Astrocyte (in vitro differentiated cells and primary cell): ENCODE results near the gene APH1B. TPM values are rescaled to one million over a fixed set of nuclear protein-coding genes. Genes with fewer than 3 reads are reported as not detected.

Experiments used
- DNase-seq: peaks from one replicate; pipeline ENCODE4 v3.0.0-alpha.2; 2010; ENCODE audit warnings: low read depth
- FAIRE-seq: peaks from 2 replicates; lab custom pipeline; 2011; peaks lifted over from hg19 to GRCh38; lab: Jason Lieb, UNC
- H2AFZ ChIP-seq: 2 replicates; pipeline ENCODE4 v1.6.0; 2012; ENCODE audit warnings: low read depth, low read length, inconsistent platforms
- H3K27ac ChIP-seq: 2 replicates; pipeline ENCODE4 v1.5.1; 2011; ENCODE audit warnings: low read depth, low read length, inconsistent platforms
- H3K27me3 ChIP-seq: 2 replicates; pipeline ENCODE4 v1.6.0; 2011; ENCODE audit warnings: low read length, inconsistent platforms; ENCODE audit not compliant: insufficient read depth
- H3K36me3 ChIP-seq: 2 replicates; pipeline ENCODE4 v1.5.1; 2011; ENCODE audit warnings: low read length, inconsistent platforms; ENCODE audit not compliant: insufficient read depth
- H3K4me1 ChIP-seq: 2 replicates; pipeline ENCODE4 v1.5.1; 2011; ENCODE audit warnings: low read length, inconsistent platforms; ENCODE audit not compliant: insufficient read depth
- H3K4me2 ChIP-seq: 2 replicates; pipeline ENCODE4 v1.6.0; 2012; ENCODE audit warnings: low read length, inconsistent platforms
- H3K4me3 ChIP-seq: 2 replicates; pipeline ENCODE4 v1.5.1; 2011; ENCODE audit warnings: low read depth, mild to moderate bottlenecking, low read length, inconsistent platforms; ENCODE audit not compliant: insufficient read depth
- H3K79me2 ChIP-seq: 2 replicates; pipeline ENCODE4 v1.6.0; 2012; ENCODE audit warnings: mild to moderate bottlenecking, low read length, inconsistent platforms; ENCODE audit not compliant: insufficient read depth
- H3K9ac ChIP-seq: 2 replicates; pipeline ENCODE4 v1.6.0; 2012; ENCODE audit warnings: mild to moderate bottlenecking, low read length, inconsistent platforms
- H3K9me3 ChIP-seq: 2 replicates; pipeline ENCODE4 v1.5.1; 2012; ENCODE audit warnings: low read depth, mild to moderate bottlenecking, low read length, inconsistent platforms; ENCODE audit not compliant: insufficient read depth
- H4K20me1 ChIP-seq: 2 replicates; pipeline ENCODE4 v1.6.0; 2012; ENCODE audit warnings: low read length, inconsistent platforms; ENCODE audit not compliant: insufficient read depth
- H3K27ac Mint-ChIP-seq: one replicate; pipeline ENCODE4 v1.8.0; 2021; ENCODE audit warnings: mild to moderate bottlenecking, mixed read lengths; ENCODE audit not compliant: unreplicated experiment
- H3K27me3 Mint-ChIP-seq: one replicate; pipeline ENCODE4 v1.8.0; 2021; ENCODE audit warnings: low read depth, mixed read lengths; ENCODE audit not compliant: unreplicated experiment
- H3K36me3 Mint-ChIP-seq: one replicate; pipeline ENCODE4 v1.8.0; 2021; ENCODE audit warnings: low read depth, mixed read lengths; ENCODE audit not compliant: unreplicated experiment
- H3K4me1 Mint-ChIP-seq: one replicate; pipeline ENCODE4 v1.8.0; 2021; ENCODE audit warnings: low read depth, mixed read lengths; ENCODE audit not compliant: unreplicated experiment
- H3K4me3 Mint-ChIP-seq: one replicate; pipeline ENCODE4 v1.8.0; 2021; ENCODE audit warnings: mild to moderate bottlenecking, moderate library complexity, mixed read lengths; ENCODE audit not compliant: unreplicated experiment
- H3K9me3 Mint-ChIP-seq: one replicate; pipeline ENCODE4 v1.8.0; 2021; ENCODE audit warnings: mild to moderate bottlenecking, mixed read lengths; ENCODE audit not compliant: unreplicated experiment
- EZH2 ChIP-seq: IDR thresholded peaks from 2 replicates; pipeline ENCODE4 v1.6.1; 2012; ENCODE audit warnings: mild to moderate bottlenecking, low read length, inconsistent platforms; ENCODE audit not compliant: insufficient read depth
- total RNA-seq: library from RNA; stranded (reverse); gene quantifications from 2 replicates; pipeline ENCODE4 v1.2.1, GENCODE V29; 2021
- TF ChIP-seq, protein P1 (sequence below): IDR thresholded peaks from 2 replicates; pipeline ENCODE4 v1.5.1; 2011; ENCODE audit warnings: low read depth, mild to moderate bottlenecking, inconsistent platforms, low read length, moderate library complexity; ENCODE audit not compliant: insufficient read depth

The APH1B gene
- total RNA-seq, 1 donor from 2014 or later, result 18.2 TPM

DNA sequence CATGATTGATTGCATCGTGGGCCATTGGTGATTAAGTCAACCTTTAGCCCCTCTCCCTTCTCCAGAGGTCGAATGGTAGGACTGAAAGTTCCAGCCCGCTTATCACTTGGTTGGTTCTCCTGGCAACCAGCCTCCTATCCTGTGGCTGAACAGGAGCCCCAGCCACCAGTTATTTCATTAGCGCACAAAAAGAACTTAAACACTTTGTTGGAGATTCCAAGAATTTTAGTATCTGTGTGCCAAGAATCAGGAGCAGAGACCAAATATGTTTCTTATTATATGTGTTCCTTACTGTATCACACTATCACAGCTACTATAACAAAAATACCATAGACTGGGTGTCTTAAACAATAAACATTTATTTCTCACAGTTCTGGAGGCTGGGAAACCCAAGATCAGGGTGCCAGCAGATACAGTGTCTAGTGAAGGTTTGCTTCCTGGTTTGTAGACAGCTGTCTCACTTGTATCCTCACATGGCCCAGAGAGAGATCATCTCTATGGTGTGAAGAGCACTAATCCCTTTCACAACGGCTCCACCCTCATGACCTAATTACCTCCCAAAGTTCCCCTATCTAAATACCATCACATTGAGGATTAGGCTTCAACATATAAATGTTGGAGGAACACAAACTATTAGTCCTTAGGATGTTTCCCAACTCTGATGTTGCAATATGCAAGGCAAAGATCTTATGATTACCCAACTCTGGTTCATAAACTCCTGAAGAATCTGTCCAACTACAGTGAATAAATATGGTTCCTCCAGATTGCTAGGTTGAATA, 30.5 kb upstream of the APH1B start:
- H3K4me3 Mint-ChIP-seq, result peak overlapping the region; percentile 27
- Histone ChIP-seq H3K79me2 (no peaks in the 10 kb centered on the region), H3K4me2 (no peak overlapping the region), H2AFZ (no peak overlapping the region), H3K27me3 (no peaks in the 10 kb centered on the region), H3K9ac (no peak overlapping the region), H3K36me3 (no peaks in the 10 kb centered on the region), H4K20me1 (no peaks in the 10 kb centered on the region), H3K4me1 (peaks cover 41% of the 10 kb centered on the region), H3K9me3 (no peaks in the 10 kb centered on the region), H3K4me3 (no peak overlapping the region), H3K27ac (no peak overlapping the region)
- TF ChIP-seq EZH2, result no peak
- TF ChIP-seq, protein P1, sequence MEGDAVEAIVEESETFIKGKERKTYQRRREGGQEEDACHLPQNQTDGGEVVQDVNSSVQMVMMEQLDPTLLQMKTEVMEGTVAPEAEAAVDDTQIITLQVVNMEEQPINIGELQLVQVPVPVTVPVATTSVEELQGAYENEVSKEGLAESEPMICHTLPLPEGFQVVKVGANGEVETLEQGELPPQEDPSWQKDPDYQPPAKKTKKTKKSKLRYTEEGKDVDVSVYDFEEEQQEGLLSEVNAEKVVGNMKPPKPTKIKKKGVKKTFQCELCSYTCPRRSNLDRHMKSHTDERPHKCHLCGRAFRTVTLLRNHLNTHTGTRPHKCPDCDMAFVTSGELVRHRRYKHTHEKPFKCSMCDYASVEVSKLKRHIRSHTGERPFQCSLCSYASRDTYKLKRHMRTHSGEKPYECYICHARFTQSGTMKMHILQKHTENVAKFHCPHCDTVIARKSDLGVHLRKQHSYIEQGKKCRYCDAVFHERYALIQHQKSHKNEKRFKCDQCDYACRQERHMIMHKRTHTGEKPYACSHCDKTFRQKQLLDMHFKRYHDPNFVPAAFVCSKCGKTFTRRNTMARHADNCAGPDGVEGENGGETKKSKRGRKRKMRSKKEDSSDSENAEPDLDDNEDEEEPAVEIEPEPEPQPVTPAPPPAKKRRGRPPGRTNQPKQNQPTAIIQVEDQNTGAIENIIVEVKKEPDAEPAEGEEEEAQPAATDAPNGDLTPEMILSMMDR, result no peak
- DNase-seq (peak; percentile 58), FAIRE-seq (no peak)
- peak overlapping the region; percentile 24 for H3K27ac Mint-ChIP-seq
- no peaks in the 10 kb centered on the region for H3K27me3 Mint-ChIP-seq
- peaks cover 20% of the 10 kb centered on the region for H3K36me3 Mint-ChIP-seq
- peaks cover 6% of the 10 kb centered on the region for H3K9me3 Mint-ChIP-seq
- H3K4me1 Mint-ChIP-seq, result peaks cover 49% of the 10 kb centered on the region

DNA sequence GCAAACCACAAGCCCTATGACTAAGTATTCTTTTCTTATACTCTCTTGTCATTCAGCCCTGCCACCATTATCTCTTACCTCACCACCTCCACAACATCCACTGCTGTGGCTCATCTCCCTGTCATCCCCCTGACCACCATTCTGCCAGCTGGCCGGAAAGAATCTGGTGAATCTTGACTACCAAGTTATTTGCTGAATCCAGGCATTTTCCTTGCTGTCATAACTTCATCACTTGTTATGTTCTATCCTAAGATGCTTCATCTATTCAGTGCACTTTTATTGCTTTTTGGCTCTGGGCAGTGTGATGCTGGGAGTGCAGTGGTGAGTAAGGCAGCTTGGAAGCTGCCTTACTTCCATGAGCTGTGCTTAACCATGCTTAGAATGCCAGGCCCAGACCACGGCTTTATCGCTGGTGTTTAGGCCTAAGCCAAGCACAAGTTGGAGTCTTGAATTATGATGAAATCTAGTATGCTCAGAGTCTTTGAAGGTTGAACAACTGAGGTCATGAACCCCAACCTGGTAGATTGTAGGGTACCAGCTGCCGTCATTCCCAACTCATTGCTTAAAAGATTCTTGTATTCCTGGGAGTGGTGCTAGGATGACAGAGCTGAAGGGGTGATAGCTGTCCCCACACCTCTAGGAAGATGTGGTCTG, 27.0 kb upstream of the APH1B start:
- Histone ChIP-seq H3K4me3 (no peak overlapping the region), H3K9me3 (no peaks in the 10 kb centered on the region), H3K27me3 (no peaks in the 10 kb centered on the region), H3K36me3 (peaks cover 3% of the 10 kb centered on the region), H3K9ac (peak overlapping the region; percentile 69), H3K4me1 (peaks cover 25% of the 10 kb centered on the region), H4K20me1 (no peaks in the 10 kb centered on the region), H3K4me2 (peak overlapping the region; percentile 54), H3K27ac (peak overlapping the region; percentile 94), H2AFZ (no peak overlapping the region), H3K79me2 (peaks cover 3% of the 10 kb centered on the region)
- Mint-ChIP-seq H3K36me3 (peaks cover 15% of the 10 kb centered on the region), H3K27me3 (no peaks in the 10 kb centered on the region), H3K4me3 (peak overlapping the region; percentile 37), H3K4me1 (peaks cover 39% of the 10 kb centered on the region), H3K9me3 (peaks cover 3% of the 10 kb centered on the region), H3K27ac (peak overlapping the region; percentile 95)
- TF ChIP-seq EZH2, result no peak
- TF ChIP-seq, protein P1, result no peak
- FAIRE-seq (peak; percentile 97), DNase-seq (peak; percentile 97)

DNA sequence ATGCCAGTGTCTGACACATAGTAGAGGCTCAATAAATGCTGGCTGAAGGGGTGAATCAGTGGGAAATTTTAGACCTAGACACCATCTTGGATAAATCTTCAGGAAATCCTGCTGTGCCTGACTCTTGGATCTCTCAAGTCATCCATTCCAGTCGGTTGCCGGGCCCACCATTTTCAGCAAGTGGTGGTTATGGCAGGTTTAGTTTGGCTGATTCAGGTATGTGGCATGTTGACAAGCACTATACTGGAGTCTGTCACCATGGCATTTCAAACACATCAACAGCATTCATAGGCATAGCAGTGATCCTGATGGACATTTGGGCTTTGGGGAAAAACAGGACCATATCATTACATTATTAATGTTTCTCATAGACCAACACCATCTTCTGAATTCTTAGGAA, 25.7 kb upstream of the APH1B start:
- Mint-ChIP-seq H3K9me3 (no peaks in the 10 kb centered on the region), H3K36me3 (peaks cover 11% of the 10 kb centered on the region), H3K4me3 (no peak overlapping the region), H3K4me1 (peaks cover 45% of the 10 kb centered on the region), H3K27me3 (no peaks in the 10 kb centered on the region), H3K27ac (peak overlapping the region; percentile 95)
- Histone ChIP-seq H3K27ac (peak overlapping the region; percentile 94), H3K4me1 (peaks cover 35% of the 10 kb centered on the region), H4K20me1 (no peaks in the 10 kb centered on the region), H2AFZ (no peak overlapping the region), H3K9ac (peak overlapping the region; percentile 69), H3K9me3 (no peaks in the 10 kb centered on the region), H3K36me3 (peaks cover 3% of the 10 kb centered on the region), H3K4me2 (no peak overlapping the region), H3K4me3 (no peak overlapping the region), H3K27me3 (no peaks in the 10 kb centered on the region), H3K79me2 (peaks cover 3% of the 10 kb centered on the region)
- DNase-seq, result no peak
- TF ChIP-seq, protein P1, result no peak
- no peak for TF ChIP-seq EZH2
- no peak for FAIRE-seq
